Psoas muscle (tissue), 8 donors: ENCODE data around the gene DIPK1A. TPM values are rescaled to one million over a fixed set of nuclear protein-coding genes. Genes with fewer than 3 reads are reported as not detected.
"Not testable (repeated sequence)": the region's sequence is repeated elsewhere in the genome, so short reads cannot be mapped to it uniquely, and the experiment has no call there.

Experiments
- ATAC-seq, 4 donors: fragments of 200-7000 bp; cut with Tn5 transposase; one replicate each; pipeline ENCODE4 v1.9.1; 2020; ENCODE audit warnings: moderate library complexity in 3 of 4, mild to moderate bottlenecking in 2 of 4
- DNase-seq, 2 donors: peaks; one replicate each; pipeline ENCODE4 v3.0.0-alpha.2; 2020
- H3K27ac ChIP-seq: fragments of 200-600 bp; one replicate; pipeline ENCODE4 v1.8.0; 2022
- H3K27me3 ChIP-seq, 3 donors: fragments of 200-600 bp in 1 of 3; one replicate each; pipeline versions ENCODE4 v1.6.1 to v1.8.0; 2013 to 2022; ENCODE audit warnings: low read length in 2 of 3, mild to moderate bottlenecking in 2 of 3, moderate library complexity in 1 of 3; ENCODE audit not compliant: insufficient read depth in 3 of 3
- H3K36me3 ChIP-seq, 2 donors: fragments of 200-600 bp in 1 of 2; one replicate each; pipeline versions ENCODE4 v1.6.1 to v1.8.0; 2013 to 2022; ENCODE audit warnings: low read depth in 1 of 2, mild to moderate bottlenecking in 1 of 2, moderate library complexity in 1 of 2; ENCODE audit not compliant: insufficient read depth in 1 of 2
- H3K4me1 ChIP-seq: fragments of 200-600 bp; one replicate; pipeline ENCODE4 v1.8.0; 2022
- H3K4me3 ChIP-seq: fragments of 200-600 bp; one replicate; pipeline ENCODE4 v1.8.0; 2022; ENCODE audit warnings: mild to moderate bottlenecking
- H3K9me3 ChIP-seq: fragments of 200-600 bp; one replicate; pipeline ENCODE4 v1.8.0; 2022
- CTCF ChIP-seq: fragments of 200-600 bp; IDR thresholded peaks from one replicate; pipeline ENCODE4 v1.8.0; 2022; ENCODE audit warnings: antibody characterized with exemption
- WGBS, 3 donors: extraction: QIAGEN DNeasy Blood & Tissue Kit; methylation state at CpG; one replicate each; pipeline versions ENCODE4 v1.1.6 to v1.1.7; 2013; 5-methylcytosine and 5-hydroxymethylcytosine counted together
- intact Hi-C, 2 donors: fragments of 100-400 bp; cut with DNase I; formaldehyde crosslinking; loops; one replicate each; pipeline versions ENCODE4 v1.11.0 to v1.14.2; 2022
- polyA plus RNA-seq, 3 donors: library from polyadenylated mRNA; stranded (reverse); fragments of 200-250 nt; gene quantifications; one replicate each; pipeline ENCODE4 v1.2.3, GENCODE V29; 2013
- total RNA-seq, 4 donors: library from RNA; stranded (reverse); fragmentation: NEBNext Ultra II Directional in 2 of 4; extraction: Animal tissue kit (Norgen Biotek cat#: 25700) in 2 of 4; gene quantifications; one replicate each; pipeline versions ENCODE4 v1.2.1 to v1.2.4, GENCODE V29; 2021 to 2023
- donor health status: healthy with polysubstance abuse.
- donor health status: DM: no; HTN: no; CAD: no; lungs with moderate emphysema.
- donor health status: Bipolar disorder and iron deficiency.
- donor health status: healthy.
- donor health status: DM: yes; HTN: yes; CAD: no.
- donor health status: DM: no; HTN: no; CAD: no.
- donor health status: DM: no; HTN: no; CAD: no.
- donor health status: DM: yes; HTN: yes; CAD: no.

DIPK1A gene
- total and polyA plus RNA-seq, 7 donors, result 2.2 to 7.9 (median 5.7) TPM

- Histone ChIP-seq H3K9me3 (no peaks in the 10 kb centered on the region), H3K36me3 (no peaks in the 10 kb centered on the region), H3K27me3 (no peaks in the 10 kb centered on the region), H3K27ac (no peak overlapping the region), H3K4me1 (no peaks in the 10 kb centered on the region), H3K4me3 (no peak overlapping the region)
- 67 to 88% (median 79%) methylated on average over 1 of the region's 1 CpG for WGBS, 3 donors
- intact Hi-C loops, result no loop called here
- DNase-seq, result no peak
- ATAC-seq, result no peak
- no peak for TF ChIP-seq CTCF
Observed at GRCh38 chr1:92901126-92901525, 60.1 kb downstream of the DIPK1A start.

GRCh38 chr1:92900539-92900938, 60.7 kb downstream of the DIPK1A start:
- DNase-seq (no peak), ATAC-seq (no peak)
- no peak overlapping the region for H3K4me3 ChIP-seq
- H3K27me3 ChIP-seq, result no peaks in the 10 kb centered on the region
- H3K36me3 ChIP-seq, result no peaks in the 10 kb centered on the region
- no peaks in the 10 kb centered on the region for H3K4me1 ChIP-seq
- H3K9me3 ChIP-seq, result no peaks in the 10 kb centered on the region
- TF ChIP-seq CTCF, result no peak
- H3K27ac ChIP-seq, result no peak overlapping the region
- intact Hi-C loops, result no loop called here

DNA sequence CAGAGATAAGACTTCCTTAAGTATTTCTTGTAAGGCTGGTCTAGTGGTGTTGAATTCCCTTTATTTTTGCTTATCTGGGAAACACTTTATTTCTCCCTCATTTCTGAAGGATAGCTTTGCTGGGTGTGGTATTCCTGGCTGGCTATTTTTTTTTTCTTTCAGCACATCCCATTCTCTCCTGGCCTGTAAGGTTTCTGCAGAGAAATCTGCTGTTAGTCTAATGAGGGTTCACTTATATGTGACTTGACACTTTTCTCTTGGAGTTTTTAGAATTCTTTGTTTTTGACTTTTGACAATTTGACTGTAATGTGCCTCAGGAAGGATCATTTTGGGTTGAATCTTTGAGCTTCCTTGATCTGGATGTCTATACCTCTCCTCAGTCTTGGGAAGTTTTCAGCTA, 61.5 kb downstream of the DIPK1A start:
- Histone ChIP-seq H3K36me3 (no peaks in the 10 kb centered on the region), H3K9me3 (no peaks in the 10 kb centered on the region), H3K27ac (no peak overlapping the region), H3K27me3 (no peaks in the 10 kb centered on the region), H3K4me1 (no peaks in the 10 kb centered on the region), H3K4me3 (no peak overlapping the region)
- no peak for ATAC-seq
- TF ChIP-seq CTCF, result no peak
- DNase-seq, result no peak
- intact Hi-C loops, result loop anchor here in 1 of 2 donors (1.0 kb wide), 1 partner anchor 9 kb away; no protein-coding TSS in a partner anchor

- DNase-seq, H3K36me3 ChIP-seq: not testable (repeated sequence)
Observed at GRCh38 chr1:92898053-92898452, 63.2 kb downstream of the DIPK1A start.

DNA sequence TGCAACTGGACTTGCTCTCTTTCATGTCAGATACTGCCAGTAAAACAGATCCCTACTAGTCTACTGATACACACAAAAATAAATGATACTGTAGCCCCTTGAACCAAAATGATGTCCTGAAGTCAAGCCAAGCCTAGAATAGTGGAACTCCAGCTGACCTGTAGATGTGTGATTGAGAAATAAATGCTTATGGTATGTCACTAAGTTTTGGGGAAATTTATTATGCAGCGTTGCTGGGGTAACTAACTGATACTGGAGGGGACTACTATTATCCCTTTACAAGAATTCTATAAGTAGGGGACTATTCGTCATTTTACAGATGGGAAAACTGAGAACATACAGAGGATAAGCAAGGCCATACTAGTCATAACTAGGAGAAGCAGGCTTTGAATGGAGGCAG, 73.8 kb downstream of the DIPK1A start:
- intact Hi-C loops, result no loop called here
- Histone ChIP-seq H3K9me3 (peaks cover 9% of the 10 kb centered on the region), H3K4me1 (no peaks in the 10 kb centered on the region), H3K36me3 (no peaks in the 10 kb centered on the region), H3K27me3 (no peaks in the 10 kb centered on the region), H3K27ac (no peak overlapping the region), H3K4me3 (no peak overlapping the region)
- WGBS, 3 donors, result 95 to 98% (median 96%) methylated on average over 2 of the region's 2 CpGs
- ATAC-seq (no peak), DNase-seq (no peak)
- TF ChIP-seq CTCF, result no peak

More at GRCh38 chr1:92898053-92898452, 63.2 kb downstream of the DIPK1A start:
- H3K27me3 ChIP-seq, H3K9me3 ChIP-seq, ATAC-seq, H3K4me3 ChIP-seq, intact Hi-C loops, H3K27ac ChIP-seq, H3K4me1 ChIP-seq: not testable (repeated sequence)
- WGBS, 3 donors, result 80 to 94% (median 81%) methylated on average over 2 of the region's 2 CpGs
